CD14-positive monocyte (primary cell): ENCODE results near the gene PDE4D. TPM values are rescaled to one million over a fixed set of nuclear protein-coding genes. Genes with fewer than 3 reads are reported as not detected.

Experiments
- DNase-seq, 3 donors: peaks; one replicate each; pipeline ENCODE4 v3.0.0-alpha.2; 2011 to 2022
- H2AFZ ChIP-seq: 2 replicates; pipeline ENCODE4 v1.6.0; 2012; ENCODE audit warnings: mild to moderate bottlenecking, low read depth, low read length, inconsistent platforms; ENCODE audit not compliant: insufficient read depth, poor library complexity, severe bottlenecking
- H3K27ac ChIP-seq, 2 donors: 1 replicate in 1 of 2; 2 replicates in 1 of 2; pipeline ENCODE4 v1.5.1; 2012 to 2013; ENCODE audit warnings: low read length in 2 of 2, control low read depth in 1 of 2, inconsistent platforms in 1 of 2, low read depth in 1 of 2, mild to moderate bottlenecking in 1 of 2
- H3K27me3 ChIP-seq, 2 donors: one replicate each; pipeline versions ENCODE4 v1.6.0 to v1.6.1; 2011 to 2013; ENCODE audit warnings: low read length in 2 of 2; ENCODE audit not compliant: control insufficient read depth in 2 of 2, insufficient read depth in 2 of 2
- H3K36me3 ChIP-seq, 2 donors: replicated peaks in 1 of 2; 1 replicate in 1 of 2; 2 replicates in 1 of 2; pipeline versions ENCODE4 v1.5.1 to v1.6.1; 2012 to 2013; ENCODE audit warnings: low read length in 2 of 2, control low read depth in 1 of 2, inconsistent platforms in 1 of 2, mild to moderate bottlenecking in 1 of 2; ENCODE audit not compliant: insufficient read depth in 2 of 2, control insufficient read depth in 1 of 2
- H3K4me1 ChIP-seq, 2 donors: 1 replicate in 1 of 2; 2 replicates in 1 of 2; pipeline versions ENCODE4 v1.5.1 to v1.6.1; 2012 to 2013; ENCODE audit warnings: low read length in 2 of 2, control low read depth in 1 of 2, inconsistent platforms in 1 of 2, mild to moderate bottlenecking in 1 of 2, moderate library complexity in 1 of 2; ENCODE audit not compliant: insufficient read depth in 2 of 2, control insufficient read depth in 1 of 2
- H3K4me2 ChIP-seq: replicated peaks from 2 replicates; pipeline ENCODE3; 2012; ENCODE audit warnings: low read length, moderate library complexity, mild to moderate bottlenecking; ENCODE audit not compliant: poor library complexity, severe bottlenecking; ENCODE audit errors: extremely low read depth
- H3K4me3 ChIP-seq, 3 experiments: fragments of 200-600 bp in 1 of 3; sonication (generic) in 1 of 3; replicated peaks in 1 of 3; 1 replicate in 2 of 3; 2 replicates in 1 of 3; pipeline ENCODE4 v1.5.1; 2011 to 2013; ENCODE audit warnings: low read length in 3 of 3, mild to moderate bottlenecking in 3 of 3, control low read depth in 2 of 3, low read depth in 2 of 3, inconsistent platforms in 1 of 3, moderate library complexity in 1 of 3
- H3K79me2 ChIP-seq: 2 replicates; pipeline ENCODE4 v1.6.0; 2012; ENCODE audit warnings: mild to moderate bottlenecking, control low read depth, inconsistent platforms, low read length, moderate library complexity; ENCODE audit not compliant: insufficient read depth
- H3K9ac ChIP-seq: 2 replicates; pipeline ENCODE4 v1.6.0; 2017; ENCODE audit warnings: low read length, mild to moderate bottlenecking; ENCODE audit not compliant: insufficient read depth, poor library complexity, severe bottlenecking
- H3K9me3 ChIP-seq, 2 donors: replicated peaks in 1 of 2; 1 replicate in 1 of 2; 2 replicates in 1 of 2; pipeline versions ENCODE4 v1.5.1 to v1.6.1; 2012 to 2013; ENCODE audit warnings: low read length in 2 of 2, control low read depth in 1 of 2; ENCODE audit not compliant: control insufficient read depth in 1 of 2, insufficient read depth in 1 of 2
- H4K20me1 ChIP-seq: 2 replicates; pipeline ENCODE4 v1.6.0; 2012; ENCODE audit warnings: mild to moderate bottlenecking, low read length, control low read depth, moderate library complexity; ENCODE audit not compliant: insufficient read depth
- H3K27ac Mint-ChIP-seq, 7 donors: one replicate each; pipeline ENCODE4 v1.8.0; 2020; ENCODE audit warnings: mild to moderate bottlenecking in 7 of 7, mixed read lengths in 7 of 7, moderate library complexity in 6 of 7, inconsistent platforms in 2 of 7
- H3K27me3 Mint-ChIP-seq, 3 donors: one replicate each; pipeline ENCODE4 v1.8.0; 2021 to 2022; ENCODE audit warnings: low read depth in 3 of 3, mild to moderate bottlenecking in 3 of 3, mixed read lengths in 3 of 3, moderate library complexity in 3 of 3, inconsistent platforms in 1 of 3
- H3K36me3 Mint-ChIP-seq, 2 donors: one replicate each; pipeline ENCODE4 v1.8.0; 2020; ENCODE audit warnings: mixed read lengths in 2 of 2, inconsistent platforms in 1 of 2, mild to moderate bottlenecking in 1 of 2
- H3K4me1 Mint-ChIP-seq: one replicate; pipeline ENCODE4 v1.8.0; 2020; ENCODE audit warnings: mild to moderate bottlenecking, mixed read lengths
- H3K4me3 Mint-ChIP-seq, 2 donors: one replicate each; pipeline ENCODE4 v1.8.0; 2020; ENCODE audit warnings: mild to moderate bottlenecking in 2 of 2, mixed read lengths in 2 of 2, moderate library complexity in 1 of 2
- H3K9me3 Mint-ChIP-seq, 7 donors: one replicate each; pipeline ENCODE4 v1.8.0; 2020 to 2022; ENCODE audit warnings: mixed read lengths in 7 of 7, mild to moderate bottlenecking in 6 of 7, moderate library complexity in 6 of 7, inconsistent platforms in 2 of 7
- WGBS: methylation state at CpG from one replicate; pipeline ENCODE4 v1.1.5; 2013; ENCODE audit warnings: missing lambda C conversion rate; ENCODE audit not compliant: insufficient coverage; 5-methylcytosine and 5-hydroxymethylcytosine counted together
- intact Hi-C, 2 donors: fragments of 100-400 bp; cut with micrococcal nuclease; formaldehyde crosslinking; loops; one replicate each; pipeline versions ENCODE4 v1.15.0 to v1.15.1; 2023
- polyA plus RNA-seq, 3 donors: library from polyadenylated mRNA; depleted of rRNA in 1 of 3; unstranded in 2 of 3; stranded (reverse) in 1 of 3; fragments of 300-500 nt in 2 of 3; fragments of >200 nt in 1 of 3; fragmentation: Illumina TruSeq in 2 of 3; gene quantifications; 1 replicate in 2 of 3; 2 replicates in 1 of 3; pipeline ENCODE4 v1.2.3, GENCODE V29; 2012 to 2021
- TF ChIP-seq, protein P1 (sequence below): fragments of 200-600 bp; IDR thresholded peaks from one replicate; pipeline ENCODE4 v1.8.0; 2022; ENCODE audit warnings: antibody characterized with exemption, mild to moderate bottlenecking

The PDE4D gene
- polyA plus RNA-seq, 3 donors, result 1.9 to 3.4 (median 2.8) TPM

DNA sequence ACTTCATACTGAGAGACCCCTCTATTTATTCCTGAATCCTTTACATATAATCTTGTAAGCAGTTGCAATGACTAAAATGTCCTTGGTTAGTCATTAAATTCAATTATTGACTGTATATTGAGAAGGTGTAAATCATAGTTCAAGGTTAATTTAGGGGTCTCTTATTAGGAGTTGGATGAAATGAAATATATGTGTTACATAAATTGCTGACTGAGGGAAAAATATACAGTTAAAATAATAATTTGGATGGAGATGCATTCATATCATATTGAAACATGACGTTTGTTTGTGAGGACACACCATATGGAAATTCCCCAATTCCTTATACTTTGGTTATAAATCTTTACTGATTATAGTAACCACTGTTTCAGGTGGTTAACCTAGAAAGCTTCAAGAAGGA, 430.6 kb downstream of the PDE4D start:
- Mint-ChIP-seq H3K27me3 (peaks cover 0 to 2% (median 1%) of the 10 kb centered on the region in 3 donors), H3K36me3 (peaks cover 0 to 3% of the 10 kb centered on the region in 2 donors), H3K4me1 (no peaks in the 10 kb centered on the region), H3K9me3 (peaks cover 0 to 3% (median 0%) of the 10 kb centered on the region in 7 donors), H3K4me3 (no peak overlapping the region), H3K27ac (no peak overlapping the region)
- Histone ChIP-seq H2AFZ (no peak overlapping the region), H3K36me3 (no peaks in the 10 kb centered on the region), H3K4me3 (no peak overlapping the region), H4K20me1 (no peaks in the 10 kb centered on the region), H3K4me2 (no peak overlapping the region), H3K9ac (no peak overlapping the region), H3K27me3 (no peaks in the 10 kb centered on the region), H3K4me1 (no peaks in the 10 kb centered on the region), H3K27ac (no peak overlapping the region), H3K9me3 (no peaks in the 10 kb centered on the region), H3K79me2 (no peaks in the 10 kb centered on the region)
- WGBS, result no CpG with 5 or more reads among the region's 1 CpG
- intact Hi-C loops, result no loop called here
- TF ChIP-seq, protein P1, sequence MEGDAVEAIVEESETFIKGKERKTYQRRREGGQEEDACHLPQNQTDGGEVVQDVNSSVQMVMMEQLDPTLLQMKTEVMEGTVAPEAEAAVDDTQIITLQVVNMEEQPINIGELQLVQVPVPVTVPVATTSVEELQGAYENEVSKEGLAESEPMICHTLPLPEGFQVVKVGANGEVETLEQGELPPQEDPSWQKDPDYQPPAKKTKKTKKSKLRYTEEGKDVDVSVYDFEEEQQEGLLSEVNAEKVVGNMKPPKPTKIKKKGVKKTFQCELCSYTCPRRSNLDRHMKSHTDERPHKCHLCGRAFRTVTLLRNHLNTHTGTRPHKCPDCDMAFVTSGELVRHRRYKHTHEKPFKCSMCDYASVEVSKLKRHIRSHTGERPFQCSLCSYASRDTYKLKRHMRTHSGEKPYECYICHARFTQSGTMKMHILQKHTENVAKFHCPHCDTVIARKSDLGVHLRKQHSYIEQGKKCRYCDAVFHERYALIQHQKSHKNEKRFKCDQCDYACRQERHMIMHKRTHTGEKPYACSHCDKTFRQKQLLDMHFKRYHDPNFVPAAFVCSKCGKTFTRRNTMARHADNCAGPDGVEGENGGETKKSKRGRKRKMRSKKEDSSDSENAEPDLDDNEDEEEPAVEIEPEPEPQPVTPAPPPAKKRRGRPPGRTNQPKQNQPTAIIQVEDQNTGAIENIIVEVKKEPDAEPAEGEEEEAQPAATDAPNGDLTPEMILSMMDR, result no peak
- no peak for DNase-seq

DNA sequence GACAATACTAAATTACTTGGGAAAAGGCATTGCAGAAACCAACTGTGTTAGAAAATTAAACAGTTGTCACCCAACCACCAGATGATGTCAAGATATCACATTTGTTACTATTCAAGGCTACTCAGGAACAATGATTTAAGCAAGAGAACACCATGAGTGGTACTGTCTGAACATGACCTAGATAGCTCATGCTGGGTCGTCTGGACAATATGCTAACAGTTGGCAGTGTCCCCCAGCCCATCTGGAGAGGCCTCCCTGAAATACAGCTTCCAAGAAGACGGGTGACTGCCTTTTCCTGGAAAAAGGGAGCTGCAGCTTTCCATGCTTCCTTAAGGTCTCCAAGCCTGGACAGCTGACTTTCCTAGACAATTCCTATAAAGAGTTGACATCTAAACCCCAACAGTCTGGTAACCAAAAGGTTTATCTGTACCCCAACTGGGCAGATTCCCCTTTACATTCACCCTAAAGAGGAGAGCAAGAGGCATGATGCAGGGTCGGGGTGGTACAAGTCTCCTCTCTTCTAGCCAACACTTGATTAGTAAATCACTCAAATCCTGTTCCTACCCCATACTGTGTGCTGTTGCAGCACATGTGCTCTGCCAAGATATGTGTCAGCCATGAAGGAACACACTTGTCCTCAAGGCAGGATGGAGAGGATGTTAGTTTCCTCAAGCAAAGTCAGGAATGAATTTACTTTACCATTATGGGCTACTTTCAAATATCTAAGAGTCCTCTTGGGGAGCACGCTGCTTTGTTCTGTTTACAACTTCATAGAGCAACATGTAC, 433.0 kb downstream of the PDE4D start:
- H4K20me1 ChIP-seq, result no peaks in the 10 kb centered on the region
- no peak overlapping the region for H3K4me3 ChIP-seq
- intact Hi-C loops, result no loop called here
- H3K9me3 ChIP-seq, result peaks cover 0 to 3% of the 10 kb centered on the region in 2 donors
- no peaks in the 10 kb centered on the region for H3K4me1 Mint-ChIP-seq
- peaks cover 6 to 9% of the 10 kb centered on the region in 2 donors for H3K36me3 Mint-ChIP-seq
- H2AFZ ChIP-seq, result no peak overlapping the region
- peaks cover 0 to 4% (median 1%) of the 10 kb centered on the region in 3 donors for H3K27me3 Mint-ChIP-seq
- no peak overlapping the region for H3K27ac Mint-ChIP-seq
- WGBS, result 91% methylated on average over 2 of the region's 4 CpGs
- H3K79me2 ChIP-seq, result no peaks in the 10 kb centered on the region
- H3K27me3 ChIP-seq, result no peaks in the 10 kb centered on the region
- TF ChIP-seq, protein P1, result no peak
- no peak overlapping the region for H3K9ac ChIP-seq
- H3K4me2 ChIP-seq, result no peak overlapping the region
- H3K9me3 Mint-ChIP-seq, result peaks cover 2 to 14% (median 8%) of the 10 kb centered on the region in 7 donors
- no peak overlapping the region for H3K4me3 Mint-ChIP-seq
- H3K4me1 ChIP-seq, result no peaks in the 10 kb centered on the region
- H3K27ac ChIP-seq, result no peak overlapping the region
- no peak for DNase-seq
- H3K36me3 ChIP-seq, result no peaks in the 10 kb centered on the region
